ENCODE data around the gene CENPP.
"Not testable (repeated sequence)": the region's sequence is repeated elsewhere in the genome, so short reads cannot be mapped to it uniquely, and the experiment has no call there.

- TF ChIP-seq EZH2 (IDR thresholded peaks at IDR 0.05); FOXP2 (optimal IDR thresholded peaks at IDR 0.05; ENCODE audit: control extremely low read depth, extremely low read length, insufficient read depth); POLR2AphosphoS5 (IDR thresholded peaks at IDR 0.05; ENCODE audit: borderline replicate concordance, low read depth, low read length): not testable (repeated sequence)
Observed at GRCh38 chr9:92595075-92595474, 269.3 kb downstream of the CENPP start.

Measured in SK-N-MC (cell line).